Neural cell (in vitro differentiated cells): ENCODE data around the gene MYO10.

Source experiments
- CTCF ChIP-seq: fragments of 450-650 bp; IDR thresholded peaks from 2 replicates; pipeline ENCODE4 v1.5.1; 2014; ENCODE audit warnings: antibody characterized with exemption, mild to moderate bottlenecking, moderate library complexity; ENCODE audit not compliant: poor library complexity, severe bottlenecking
- EP300 ChIP-seq: fragments of 450-650 bp; conservative IDR thresholded peaks from 2 replicates; pipeline ENCODE4 v1.6.1; 2014; ENCODE audit warnings: antibody characterized with exemption, mild to moderate bottlenecking, moderate library complexity; ENCODE audit not compliant: poor library complexity, severe bottlenecking
- EZH2 ChIP-seq: fragments of 200-600, 300-800 bp; shearing (Covaris generic), sonication (generic); IDR thresholded peaks from 2 replicates; pipeline ENCODE4 v1.6.1; 2014; ENCODE audit warnings: antibody characterized with exemption, low read length, borderline replicate concordance, mild to moderate bottlenecking; ENCODE audit not compliant: insufficient read depth, poor library complexity, severe bottlenecking
- MXI1 ChIP-seq: fragments of 450-650 bp; conservative IDR thresholded peaks from 2 replicates; pipeline ENCODE4 v1.6.1; 2014; ENCODE audit warnings: antibody characterized with exemption, mild to moderate bottlenecking; ENCODE audit not compliant: poor library complexity, severe bottlenecking
- POLR2AphosphoS5 ChIP-seq: IDR thresholded peaks from 2 replicates; pipeline ENCODE4 v1.6.1; 2012
- RAD21 ChIP-seq: fragments of 450-650 bp; conservative IDR thresholded peaks from 2 replicates; pipeline ENCODE4 v1.6.1; 2014; ENCODE audit warnings: antibody characterized with exemption, mild to moderate bottlenecking, moderate library complexity
- REST ChIP-seq: IDR thresholded peaks from 2 replicates; pipeline ENCODE4 v1.6.1; 2012; ENCODE audit warnings: borderline replicate concordance

GRCh38 chr5:16668194-16668593 lies 267.9 kb downstream of the MYO10 start:
- TF ChIP-seq POLR2AphosphoS5 (no peak), CTCF (no peak), MXI1 (no peak), EZH2 (no peak), REST (no peak), EP300 (no peak), RAD21 (no peak)
